22Rv1 (cell line): ENCODE data around the gene ZWILCH.

Experiments used
- ZFX ChIP-seq: fragments of 450-650 bp; IDR thresholded peaks from 2 replicates; pipeline ENCODE4 v1.6.1; 2017; ENCODE audit warnings: antibody characterized with exemption, borderline replicate concordance
- TF ChIP-seq, protein P1 (sequence below): fragments of 450-650 bp; IDR thresholded peaks from 2 replicates; pipeline ENCODE4 v1.5.1; 2017; ENCODE audit warnings: mild to moderate bottlenecking

DNA sequence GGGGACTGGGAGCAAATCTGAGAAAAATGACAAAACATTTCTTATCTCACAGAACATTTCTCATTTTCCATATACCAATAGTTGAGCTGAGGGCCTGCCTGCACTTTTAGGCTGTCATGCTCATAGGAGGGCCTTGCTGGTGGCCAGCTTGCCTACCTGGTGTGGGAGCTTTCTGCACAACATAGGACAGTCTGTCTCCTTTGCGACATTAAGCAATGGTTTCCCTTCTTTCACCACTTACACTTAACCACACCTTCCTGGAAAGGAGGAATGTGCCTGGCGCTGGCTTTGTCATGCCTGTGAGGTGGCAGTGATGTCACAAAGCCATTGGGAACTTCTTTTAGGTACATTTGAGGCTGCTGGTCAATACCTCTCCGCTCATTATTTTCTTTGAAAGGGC is 13.3 kb upstream of the ZWILCH start:
- TF ChIP-seq, protein P1, sequence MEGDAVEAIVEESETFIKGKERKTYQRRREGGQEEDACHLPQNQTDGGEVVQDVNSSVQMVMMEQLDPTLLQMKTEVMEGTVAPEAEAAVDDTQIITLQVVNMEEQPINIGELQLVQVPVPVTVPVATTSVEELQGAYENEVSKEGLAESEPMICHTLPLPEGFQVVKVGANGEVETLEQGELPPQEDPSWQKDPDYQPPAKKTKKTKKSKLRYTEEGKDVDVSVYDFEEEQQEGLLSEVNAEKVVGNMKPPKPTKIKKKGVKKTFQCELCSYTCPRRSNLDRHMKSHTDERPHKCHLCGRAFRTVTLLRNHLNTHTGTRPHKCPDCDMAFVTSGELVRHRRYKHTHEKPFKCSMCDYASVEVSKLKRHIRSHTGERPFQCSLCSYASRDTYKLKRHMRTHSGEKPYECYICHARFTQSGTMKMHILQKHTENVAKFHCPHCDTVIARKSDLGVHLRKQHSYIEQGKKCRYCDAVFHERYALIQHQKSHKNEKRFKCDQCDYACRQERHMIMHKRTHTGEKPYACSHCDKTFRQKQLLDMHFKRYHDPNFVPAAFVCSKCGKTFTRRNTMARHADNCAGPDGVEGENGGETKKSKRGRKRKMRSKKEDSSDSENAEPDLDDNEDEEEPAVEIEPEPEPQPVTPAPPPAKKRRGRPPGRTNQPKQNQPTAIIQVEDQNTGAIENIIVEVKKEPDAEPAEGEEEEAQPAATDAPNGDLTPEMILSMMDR, result no peak
- TF ChIP-seq ZFX, result no peak
